Stimulated activated CD8-positive, alpha-beta memory T cell treated with anti-CD3 and anti-CD28 coated beads, Interleukin-15, amount 100 ng/mL, for 48 hours (primary cell): ENCODE measurements around the gene RFX8.
"Not testable (repeated sequence)": the region's sequence is repeated elsewhere in the genome, so short reads cannot be mapped to it uniquely, and the experiment has no call there.

ENCODE experiments used
- DNase-seq, 2 donors: peaks; one replicate each; pipeline ENCODE4 v3.0.0-alpha.2; 2020; ENCODE audit warnings: low read depth in 2 of 2

Gene RFX8

GRCh38 chr2:101486258-101486701, 11.4 kb upstream of the RFX8 start:
- DNase-seq, result no peak

- DNase-seq, result no peak
Measured at GRCh38 chr2:101485856-101486255, 10.9 kb upstream of the RFX8 start.

GRCh38 chr2:101480764-101481163, 5.9 kb upstream of the RFX8 start:
- DNase-seq, result no peak

- DNase-seq, result no peak
Measured at GRCh38 chr2:101479810-101480209, 4.9 kb upstream of the RFX8 start.

GRCh38 chr2:101479328-101479727, 4.4 kb upstream of the RFX8 start:
- no peak for DNase-seq

- no peak for DNase-seq
Measured at GRCh38 chr2:101478181-101479001, 3.5 kb upstream of the RFX8 start.

GRCh38 chr2:101477556-101477955, 2.6 kb upstream of the RFX8 start:
- DNase-seq, result no peak

GRCh38 chr2:101476605-101477208, 1.8 kb upstream of the RFX8 start:
- no peak for DNase-seq

GRCh38 chr2:101473911-101474701, 806 bp downstream of the RFX8 start:
- peak; percentile 25 to 30 for DNase-seq

- DNase-seq, result no peak
Measured at GRCh38 chr2:101473591-101473910, 1.4 kb downstream of the RFX8 start.

GRCh38 chr2:101469863-101470262, 5.0 kb downstream of the RFX8 start:
- DNase-seq, result no peak

GRCh38 chr2:101467306-101467705, 7.6 kb downstream of the RFX8 start:
- no peak for DNase-seq

- no peak for DNase-seq
Measured at GRCh38 chr2:101466426-101466825, 8.5 kb downstream of the RFX8 start.

- no peak for DNase-seq
Measured at GRCh38 chr2:101464841-101465240, 10.1 kb downstream of the RFX8 start.

- DNase-seq, result no peak
Measured at GRCh38 chr2:101463911-101464641, 10.8 kb downstream of the RFX8 start.

- DNase-seq, result no peak
Measured at GRCh38 chr2:101463421-101463820, 11.5 kb downstream of the RFX8 start.

- DNase-seq, result no peak
Measured at GRCh38 chr2:101461381-101461780, 13.5 kb downstream of the RFX8 start.

GRCh38 chr2:101454408-101454807, 20.5 kb downstream of the RFX8 start:
- not testable (repeated sequence) for DNase-seq

- DNase-seq, result no peak
Measured at GRCh38 chr2:101450965-101451364, 23.9 kb downstream of the RFX8 start.

GRCh38 chr2:101446869-101447268, 28.0 kb downstream of the RFX8 start:
- peak in 1 of 2 donors; percentile 2 for DNase-seq

- DNase-seq, result no peak
Measured at GRCh38 chr2:101442667-101443061, 32.2 kb downstream of the RFX8 start.
